Hepatic stellate cell (primary cell): Measurements from ENCODE around the gene AIMP1.
A peak's percentile ranks its signal among the peaks of the same experiment; 100 is the strongest.

Source experiments
- DNase-seq: peaks from one replicate; pipeline ENCODE4 v3.0.0; 2011; ENCODE audit warnings: low spot score

AIMP1 gene

DNA sequence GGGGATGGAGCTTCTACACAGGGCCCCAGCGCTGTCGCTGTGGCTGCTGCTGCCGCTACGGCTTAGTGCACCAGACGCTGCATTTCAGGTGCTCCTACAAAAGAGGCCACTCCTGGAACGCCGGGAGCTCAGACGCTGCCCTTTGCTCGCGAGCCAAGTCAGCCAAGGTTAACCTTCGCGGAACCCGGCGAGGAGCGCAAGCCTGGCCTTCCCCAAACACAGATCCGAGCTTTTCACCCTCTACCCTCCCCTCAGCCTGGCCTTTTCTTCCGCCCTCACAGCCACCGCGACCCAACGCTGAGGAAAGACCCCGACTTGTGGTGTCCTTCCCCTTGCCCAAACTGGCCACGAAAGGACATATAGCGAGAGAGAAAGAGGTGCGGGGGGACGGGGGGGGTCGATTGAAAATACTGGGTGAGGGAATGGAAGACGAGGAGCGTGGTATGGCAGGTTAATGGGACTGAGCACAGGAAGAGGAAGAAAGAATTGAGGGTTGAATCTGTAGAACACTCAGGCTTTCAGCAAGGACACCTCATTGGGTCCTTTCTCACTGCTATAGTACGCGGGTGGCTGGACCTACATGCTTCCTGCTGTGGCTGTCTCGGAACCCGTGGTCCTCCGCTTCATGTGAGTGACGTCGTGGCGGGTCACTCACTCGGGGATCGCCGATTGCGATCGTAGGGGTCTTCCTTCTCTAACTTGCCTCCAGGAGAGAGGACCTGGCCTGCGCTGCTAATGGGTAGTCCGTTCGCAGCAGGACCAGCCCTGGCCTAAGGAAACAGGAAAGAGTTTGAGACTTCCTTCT is at the start of gene AIMP1, which contains the start of gene TBCK:
AIMP1 (plus strand) TSS at position 583 of the 805 bp plus-strand sequence. CDS start 8,460 bp downstream, outside the sequence.
TBCK (minus strand) TSS at position 242 of the 805 bp plus-strand sequence. CDS start 7,249 bp downstream, outside the sequence.
- DNase-seq = peak; percentile 78

DNA sequence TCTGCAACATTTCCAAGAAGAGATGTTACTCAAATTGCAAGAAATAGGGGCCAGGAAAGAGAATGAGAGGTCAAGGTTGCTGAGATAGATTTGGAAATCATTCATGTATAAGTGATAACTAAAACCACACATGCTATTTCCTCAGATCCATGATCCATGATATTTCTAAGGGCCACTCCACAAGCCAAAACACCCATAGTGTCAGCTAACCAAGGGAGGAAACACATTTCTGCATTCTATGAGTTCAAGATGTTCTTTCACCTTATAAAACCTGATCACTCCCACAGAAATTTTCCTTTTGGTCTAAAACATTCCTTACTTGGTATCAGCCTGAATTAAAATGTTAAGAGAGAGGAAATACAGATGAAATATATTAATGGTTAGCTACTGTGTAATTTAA is 47.6 kb upstream of the AIMP1 start:
- no peak for DNase-seq

GRCh38 chr4:106269711-106270110 is 46.6 kb upstream of the AIMP1 start:
- DNase-seq = no peak

DNA sequence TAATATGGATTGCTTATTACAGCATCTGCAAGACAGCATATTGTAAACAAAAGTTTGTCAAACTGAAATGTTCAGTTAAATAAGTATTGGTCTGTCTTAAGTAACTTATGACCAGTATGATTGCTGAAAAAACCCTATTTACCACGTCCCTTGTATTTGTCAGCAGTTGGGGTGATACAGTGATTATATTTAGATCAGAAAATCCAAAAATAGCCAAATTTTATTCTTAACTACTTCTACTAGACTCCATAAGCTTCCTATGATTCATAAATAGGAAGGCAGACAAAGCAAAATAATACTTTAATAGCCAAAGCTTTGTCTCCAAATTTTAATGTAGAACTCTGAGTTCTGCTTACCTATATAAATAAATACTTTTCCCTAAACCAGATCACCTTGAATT is 45.6 kb upstream of the AIMP1 start:
- DNase-seq = no peak

DNA sequence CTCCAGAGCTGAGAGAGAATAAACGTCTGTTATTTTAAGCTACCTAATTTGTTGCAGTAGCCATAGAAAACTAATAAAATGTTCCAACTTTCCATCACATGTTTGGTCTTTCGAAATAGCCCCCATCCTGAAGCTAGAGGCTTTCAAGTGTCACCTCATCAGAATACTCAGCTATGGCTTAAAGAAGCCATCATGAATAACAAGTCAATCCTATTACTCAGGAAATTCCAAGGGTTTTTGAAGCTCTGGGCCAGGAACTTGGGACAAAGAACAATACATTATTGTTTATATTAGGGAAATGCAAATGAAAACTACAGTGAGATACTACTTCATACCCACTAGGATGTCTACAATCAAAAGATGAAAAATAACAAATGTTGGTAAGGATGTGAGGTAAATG is 42.5 kb upstream of the AIMP1 start:
- DNase-seq = no peak

GRCh38 chr4:106277140-106277675 is 39.1 kb upstream of the AIMP1 start:
- DNase-seq = no peak

- DNase-seq = no peak
Measured at GRCh38 chr4:106284227-106284626, 32.1 kb upstream of the AIMP1 start.

DNA sequence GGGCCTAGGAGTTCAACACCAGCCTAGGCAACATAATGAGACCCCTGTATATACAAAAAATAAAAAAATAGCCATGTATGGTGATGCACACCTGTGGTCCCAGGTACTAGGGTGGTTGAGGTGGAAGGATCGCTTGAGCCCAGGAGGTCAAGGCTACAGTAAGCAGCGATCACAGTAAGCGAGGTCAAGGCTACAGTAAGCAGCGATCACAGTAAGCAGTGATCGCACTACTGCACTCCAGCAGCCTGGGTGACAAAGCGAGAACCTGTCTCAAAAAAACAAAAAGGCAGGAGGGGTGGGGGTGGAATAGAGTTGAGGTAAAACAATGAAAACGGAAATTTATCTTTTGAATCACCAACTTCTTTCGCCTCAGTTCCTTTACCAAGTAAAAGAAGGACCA is 29.7 kb upstream of the AIMP1 start:
- DNase-seq = no peak

- DNase-seq = peak; percentile 37
Measured at GRCh38 chr4:106287353-106287969, 28.9 kb upstream of the AIMP1 start.

DNA sequence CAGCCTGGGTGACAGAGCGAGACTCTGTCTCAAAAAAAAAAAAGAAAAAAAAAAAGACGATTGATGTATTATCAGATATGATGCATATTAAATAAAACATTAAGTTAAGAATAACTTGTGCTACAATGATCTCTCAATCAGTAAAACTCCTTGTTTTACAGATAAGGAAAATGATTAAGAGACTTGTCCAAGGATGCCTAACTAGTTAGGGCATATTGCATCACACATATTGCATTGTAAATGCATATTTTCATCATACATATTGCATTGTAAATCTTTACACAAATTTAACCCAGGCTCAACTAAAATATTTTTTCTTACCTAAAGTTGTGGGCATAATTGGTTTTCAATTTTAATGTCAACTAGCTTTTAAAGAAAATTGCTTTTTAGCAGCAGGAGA is 26.6 kb upstream of the AIMP1 start:
- no peak for DNase-seq

GRCh38 chr4:106291678-106292077 is 24.7 kb upstream of the AIMP1 start:
- no peak for DNase-seq

DNA sequence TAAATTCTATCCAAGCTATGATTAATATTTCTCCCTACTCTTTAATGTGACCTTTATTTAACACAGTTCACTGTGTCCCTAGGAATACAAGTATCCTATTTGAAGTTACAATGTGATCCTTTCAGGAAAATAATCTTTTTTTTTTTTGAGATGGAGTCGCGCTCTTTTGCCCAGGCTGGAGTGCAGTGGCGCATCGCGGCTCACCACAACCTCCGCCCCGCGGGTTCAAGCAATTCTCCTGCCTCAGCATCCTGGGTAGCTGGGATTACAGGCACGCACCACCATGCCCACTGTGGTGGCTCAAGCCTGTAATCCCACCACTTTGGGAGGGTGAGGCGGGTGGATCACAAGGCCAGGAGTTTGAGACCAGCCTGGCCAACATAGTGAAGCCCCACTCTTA is 22.3 kb upstream of the AIMP1 start:
- no peak for DNase-seq

DNA sequence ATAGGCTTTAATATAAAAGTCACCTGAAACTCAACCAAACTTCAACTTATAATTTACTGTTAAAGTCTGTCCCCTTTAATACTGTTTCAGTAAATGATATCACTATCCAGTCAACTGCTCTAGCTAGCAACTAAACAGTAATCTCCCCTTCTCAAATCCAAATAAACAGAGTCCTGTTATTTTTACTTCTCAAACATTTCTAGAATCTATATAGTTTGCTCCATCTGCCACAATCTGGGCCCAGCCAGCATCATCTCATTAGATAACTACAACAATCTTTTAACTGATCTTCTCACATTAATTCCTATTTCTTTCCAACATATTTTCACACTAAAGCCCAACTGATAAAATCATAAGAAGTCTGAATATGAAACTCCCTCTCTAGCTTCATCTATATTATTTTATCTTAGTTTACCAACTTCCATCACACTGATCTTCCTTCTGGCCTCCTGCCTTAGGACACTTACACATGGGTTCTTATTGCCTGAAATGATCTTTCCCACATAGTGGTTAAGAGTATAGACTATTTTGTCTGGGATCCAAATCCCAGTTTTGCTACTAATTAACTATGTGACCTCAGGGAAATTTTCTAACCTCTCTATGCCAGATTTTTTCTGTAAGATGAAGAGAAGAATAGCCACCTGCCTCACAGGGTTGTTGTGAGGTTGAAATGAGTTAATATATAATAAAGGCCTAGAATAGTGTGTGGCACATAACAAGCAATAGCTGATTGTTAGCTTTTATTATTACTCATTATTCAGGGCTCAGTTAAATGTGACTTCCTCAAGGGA is 18.9 kb upstream of the AIMP1 start:
- no peak for DNase-seq

GRCh38 chr4:106299977-106300376 is 16.4 kb upstream of the AIMP1 start:
- no peak for DNase-seq

DNA sequence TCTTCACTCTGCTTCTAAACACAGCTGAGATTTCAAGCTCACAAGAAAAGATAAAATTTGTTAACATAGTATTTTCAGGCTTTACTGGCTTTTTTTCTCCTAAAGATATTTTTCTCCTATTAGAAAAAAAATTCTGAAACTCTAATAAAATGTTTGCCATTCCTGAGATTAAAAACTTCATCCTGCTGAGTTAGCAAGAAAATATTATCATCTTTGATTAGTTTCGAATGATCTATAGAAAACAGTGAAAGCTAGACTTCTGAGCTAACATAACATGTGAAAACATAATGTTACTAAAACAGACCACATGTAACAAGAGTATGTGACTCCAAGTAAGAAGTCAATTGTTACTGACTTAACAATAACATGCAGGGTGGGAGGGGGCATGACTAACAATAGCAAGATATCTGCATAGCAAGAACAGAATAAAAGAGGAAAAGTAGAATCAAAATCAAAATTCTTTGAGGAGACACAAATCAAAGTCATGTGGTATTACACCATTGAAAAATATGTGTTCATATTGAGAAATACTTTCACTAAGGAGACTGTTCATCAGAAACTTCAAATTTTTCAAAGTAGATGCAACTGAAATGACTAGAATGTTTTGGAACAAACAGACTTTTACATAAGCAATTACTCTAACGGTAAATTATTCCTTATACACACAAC is 14.8 kb upstream of the AIMP1 start:
- DNase-seq = no peak

DNA sequence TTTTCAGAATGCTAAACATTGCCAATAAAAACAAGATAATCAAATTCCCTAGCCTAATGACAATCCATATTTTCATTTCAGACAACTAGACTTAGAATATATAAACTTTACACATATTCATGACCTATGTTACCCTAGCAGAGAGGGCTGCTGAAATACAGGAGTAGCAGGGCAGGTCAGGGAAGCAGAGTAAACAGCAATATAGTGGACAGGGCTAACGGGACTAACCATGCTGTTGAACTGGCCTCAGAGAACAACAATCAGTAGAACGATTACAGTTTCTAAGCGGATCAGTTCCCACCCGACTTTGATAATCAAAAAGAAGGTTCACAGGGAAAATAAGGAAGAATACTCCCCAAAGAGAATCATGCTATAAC is 14.3 kb upstream of the AIMP1 start:
- no peak for DNase-seq

DNA sequence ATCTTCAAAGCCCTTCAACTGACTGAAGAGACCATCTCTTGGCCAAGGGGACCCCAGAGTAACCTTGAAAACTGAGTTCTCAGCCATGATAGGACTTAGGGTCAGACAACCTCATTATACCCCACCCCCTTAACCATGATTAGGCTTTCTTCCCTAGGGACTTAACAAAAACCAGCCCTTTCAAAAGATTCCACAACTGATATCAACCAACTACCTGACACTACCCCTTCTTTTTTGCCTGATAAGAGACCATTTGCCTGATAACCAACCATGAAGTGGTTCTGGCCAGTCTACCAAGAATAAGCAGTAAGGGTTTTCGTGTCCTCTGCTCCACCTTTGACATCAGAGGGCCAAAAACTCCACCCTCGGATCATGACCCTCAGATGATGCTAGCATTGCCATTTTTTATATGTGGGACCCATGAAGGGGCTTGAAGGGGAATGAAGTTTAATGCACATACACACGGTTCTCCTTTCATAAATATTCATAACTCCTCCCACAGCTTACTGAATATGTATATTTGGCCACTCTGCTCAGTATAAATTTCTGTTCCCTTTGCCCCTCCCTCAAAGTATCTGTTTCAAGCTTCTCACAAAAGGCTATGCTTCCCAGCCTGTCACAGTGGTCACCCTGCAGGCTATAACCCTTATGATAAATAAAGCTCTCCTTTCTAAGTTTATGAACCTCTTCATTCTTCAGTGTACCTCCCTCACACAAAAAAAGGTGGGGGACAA is 12.6 kb upstream of the AIMP1 start:
- no peak for DNase-seq

DNA sequence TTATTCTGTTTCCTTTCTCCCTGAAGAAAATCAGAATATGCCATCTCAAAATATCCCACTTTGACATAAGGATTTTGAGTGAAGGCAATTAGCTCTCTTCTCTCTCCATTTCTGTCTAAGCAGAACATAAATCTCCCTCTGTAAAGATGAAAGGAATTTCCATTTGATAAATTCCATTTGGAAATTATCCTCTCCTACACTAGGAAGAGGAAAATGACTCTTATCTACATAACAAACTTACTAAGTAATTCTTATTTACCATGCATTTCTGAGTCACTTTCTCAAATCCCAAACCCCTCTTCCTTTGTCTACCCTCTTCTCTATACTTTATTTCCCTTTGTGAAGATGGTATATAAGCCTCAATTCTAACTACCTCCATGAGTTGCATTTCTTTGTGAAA is 11.7 kb upstream of the AIMP1 start:
- no peak for DNase-seq

DNA sequence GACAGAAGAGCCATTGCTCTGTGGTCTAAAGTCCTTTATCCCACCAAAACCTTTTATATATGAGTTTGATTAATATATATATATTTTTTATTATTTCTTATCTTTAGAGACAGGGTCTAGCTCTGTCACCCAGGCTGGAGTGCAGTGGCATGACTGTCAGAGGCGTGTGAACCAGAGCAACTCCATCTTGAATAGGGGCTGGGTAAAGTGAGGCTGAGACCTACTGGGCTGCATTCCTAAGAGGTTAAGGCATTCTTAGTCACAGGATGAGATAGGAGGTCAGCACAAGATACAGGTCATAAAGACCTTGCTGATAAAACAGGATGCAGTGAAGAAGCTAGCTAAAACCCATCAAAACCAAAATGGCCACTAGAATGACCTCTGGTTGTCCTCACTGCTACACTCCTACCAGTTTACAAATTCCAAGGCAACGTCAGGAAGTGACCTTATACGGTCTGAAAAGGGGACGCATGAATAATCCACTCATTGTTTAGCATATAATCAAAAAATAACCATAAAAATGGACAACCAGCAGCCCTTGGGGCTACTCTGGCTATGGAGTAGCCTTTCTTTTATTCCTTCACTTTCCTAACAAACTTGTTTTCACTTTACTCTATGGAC is 10.8 kb upstream of the AIMP1 start:
- DNase-seq = no peak

GRCh38 chr4:106306561-106306960 is 9.8 kb upstream of the AIMP1 start:
- DNase-seq = no peak

GRCh38 chr4:106312377-106312776 is 4.0 kb upstream of the AIMP1 start:
- no peak for DNase-seq
